ENCODE data around the gene GALNT18.

Gene GALNT18

DNA sequence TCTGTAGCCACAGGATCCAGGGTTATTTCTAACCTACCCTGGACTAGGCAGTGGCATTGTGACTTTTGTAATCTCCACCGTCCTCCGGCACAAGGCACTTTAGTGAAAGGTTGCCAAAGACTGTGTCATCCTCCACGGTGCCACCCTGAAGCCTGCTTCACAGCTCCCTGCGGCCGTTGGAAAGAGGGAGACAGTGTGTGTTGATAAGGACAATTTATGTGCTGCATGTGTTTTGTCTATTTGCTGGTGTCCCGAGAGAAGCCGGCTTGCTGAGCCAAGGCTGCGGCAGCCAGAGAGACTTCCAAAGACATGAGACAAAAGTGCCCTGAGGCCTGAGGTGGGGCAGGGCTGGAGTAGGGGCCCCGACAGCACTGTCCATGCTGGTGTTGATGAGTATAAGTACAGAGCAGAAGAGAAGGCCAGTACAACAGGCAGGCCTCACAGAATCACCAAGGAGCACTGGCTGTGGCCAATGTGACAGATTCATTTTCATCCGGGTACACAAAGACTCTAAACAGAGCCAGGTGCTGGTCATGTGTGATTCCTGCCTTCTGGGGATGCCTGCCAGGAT is 40.9 kb downstream of the GALNT18 start:
- Histone ChIP-seq H3K4me1 (ENCODE audit: insufficient read depth, low read length) (no peaks in the 10 kb centered on the region), H3K36me3 (ENCODE audit: insufficient read depth, low read length) (no peaks in the 10 kb centered on the region), H2AFZ (ENCODE audit: low read depth, low read length) (no peak overlapping the region), H3K4me3 (ENCODE audit: low read length) (no peak overlapping the region), H3K9me3 (ENCODE audit: low read length) (no peaks in the 10 kb centered on the region), H3K27me3 (ENCODE audit: insufficient read depth, low read length) (no peaks in the 10 kb centered on the region)

DNA sequence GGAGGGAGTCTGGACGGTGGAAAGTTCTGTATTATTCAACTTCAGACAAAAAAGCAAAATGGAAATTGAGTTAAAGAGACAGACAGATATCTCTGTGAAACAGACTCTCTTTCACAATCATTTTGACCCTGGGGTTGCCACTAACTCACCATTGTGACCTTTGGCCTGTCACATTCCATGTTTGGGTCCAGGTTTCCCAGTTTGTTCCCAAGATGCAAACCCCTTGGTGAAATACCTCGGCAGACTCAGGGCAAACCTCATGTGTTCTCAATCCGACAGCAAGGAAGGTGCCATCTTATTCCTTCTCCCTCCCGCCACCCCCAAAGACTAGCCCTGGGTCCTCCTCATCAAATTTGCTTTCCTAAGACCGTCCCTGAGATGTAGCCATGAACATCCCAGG is 41.8 kb downstream of the GALNT18 start:
- no peak overlapping the region for H3K4me3 ChIP-seq (ENCODE audit: low read length)
- H3K36me3 ChIP-seq (ENCODE audit: insufficient read depth, low read length) = no peaks in the 10 kb centered on the region
- no peak overlapping the region for H2AFZ ChIP-seq (ENCODE audit: low read depth, low read length)
- no peaks in the 10 kb centered on the region for H3K4me1 ChIP-seq (ENCODE audit: insufficient read depth, low read length)
- H3K9me3 ChIP-seq (ENCODE audit: low read length) = no peaks in the 10 kb centered on the region
- H3K27me3 ChIP-seq (ENCODE audit: insufficient read depth, low read length) = no peaks in the 10 kb centered on the region

GRCh38 chr11:11579012-11579988 is 42.5 kb downstream of the GALNT18 start:
- Histone ChIP-seq H2AFZ (ENCODE audit: low read depth, low read length) (no peak overlapping the region), H3K9me3 (ENCODE audit: low read length) (no peaks in the 10 kb centered on the region), H3K4me3 (ENCODE audit: low read length) (no peak overlapping the region), H3K4me1 (ENCODE audit: insufficient read depth, low read length) (no peaks in the 10 kb centered on the region), H3K27me3 (ENCODE audit: insufficient read depth, low read length) (no peaks in the 10 kb centered on the region), H3K36me3 (ENCODE audit: insufficient read depth, low read length) (no peaks in the 10 kb centered on the region)

GRCh38 chr11:11577932-11578911 is 43.6 kb downstream of the GALNT18 start:
- no peaks in the 10 kb centered on the region for H3K27me3 ChIP-seq (ENCODE audit: insufficient read depth, low read length)
- H3K4me3 ChIP-seq (ENCODE audit: low read length) = no peak overlapping the region
- H3K9me3 ChIP-seq (ENCODE audit: low read length) = no peaks in the 10 kb centered on the region
- H2AFZ ChIP-seq (ENCODE audit: low read depth, low read length) = no peak overlapping the region
- no peaks in the 10 kb centered on the region for H3K36me3 ChIP-seq (ENCODE audit: insufficient read depth, low read length)
- no peaks in the 10 kb centered on the region for H3K4me1 ChIP-seq (ENCODE audit: insufficient read depth, low read length)

DNA sequence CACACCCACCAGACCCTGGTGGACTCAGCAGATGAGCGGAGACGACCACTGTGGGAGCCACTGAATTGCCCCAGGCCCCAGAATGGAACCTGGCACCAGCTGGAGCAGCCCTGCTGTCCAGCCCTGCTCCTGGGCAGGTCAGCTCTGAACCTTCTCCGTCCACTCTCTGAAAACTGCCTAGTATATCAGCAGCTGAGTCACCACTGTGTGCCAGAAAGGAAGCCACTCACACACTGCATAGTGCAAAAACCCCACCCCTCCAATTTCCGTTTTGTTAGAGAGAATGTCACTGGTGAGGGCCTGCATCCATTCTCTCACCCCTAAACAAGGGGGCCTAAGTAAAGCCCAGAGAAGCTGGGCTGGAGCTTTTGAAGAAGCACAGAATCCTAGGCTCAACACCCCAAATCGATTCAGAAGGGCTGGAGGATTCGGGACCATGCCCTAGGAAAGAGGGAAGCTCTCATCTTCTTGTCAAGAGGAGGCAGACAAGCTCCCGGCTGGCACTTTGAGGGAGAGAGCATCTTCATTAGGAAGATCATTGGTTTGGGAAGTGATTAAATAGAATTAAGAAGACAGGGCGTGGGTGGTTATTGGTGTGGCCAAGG is 44.5 kb downstream of the GALNT18 start:
- H3K4me3 ChIP-seq (ENCODE audit: low read length) = no peak overlapping the region
- H3K4me1 ChIP-seq (ENCODE audit: insufficient read depth, low read length) = no peaks in the 10 kb centered on the region
- no peak overlapping the region for H2AFZ ChIP-seq (ENCODE audit: low read depth, low read length)
- H3K36me3 ChIP-seq (ENCODE audit: insufficient read depth, low read length) = no peaks in the 10 kb centered on the region
- no peaks in the 10 kb centered on the region for H3K27me3 ChIP-seq (ENCODE audit: insufficient read depth, low read length)
- no peaks in the 10 kb centered on the region for H3K9me3 ChIP-seq (ENCODE audit: low read length)

DNA sequence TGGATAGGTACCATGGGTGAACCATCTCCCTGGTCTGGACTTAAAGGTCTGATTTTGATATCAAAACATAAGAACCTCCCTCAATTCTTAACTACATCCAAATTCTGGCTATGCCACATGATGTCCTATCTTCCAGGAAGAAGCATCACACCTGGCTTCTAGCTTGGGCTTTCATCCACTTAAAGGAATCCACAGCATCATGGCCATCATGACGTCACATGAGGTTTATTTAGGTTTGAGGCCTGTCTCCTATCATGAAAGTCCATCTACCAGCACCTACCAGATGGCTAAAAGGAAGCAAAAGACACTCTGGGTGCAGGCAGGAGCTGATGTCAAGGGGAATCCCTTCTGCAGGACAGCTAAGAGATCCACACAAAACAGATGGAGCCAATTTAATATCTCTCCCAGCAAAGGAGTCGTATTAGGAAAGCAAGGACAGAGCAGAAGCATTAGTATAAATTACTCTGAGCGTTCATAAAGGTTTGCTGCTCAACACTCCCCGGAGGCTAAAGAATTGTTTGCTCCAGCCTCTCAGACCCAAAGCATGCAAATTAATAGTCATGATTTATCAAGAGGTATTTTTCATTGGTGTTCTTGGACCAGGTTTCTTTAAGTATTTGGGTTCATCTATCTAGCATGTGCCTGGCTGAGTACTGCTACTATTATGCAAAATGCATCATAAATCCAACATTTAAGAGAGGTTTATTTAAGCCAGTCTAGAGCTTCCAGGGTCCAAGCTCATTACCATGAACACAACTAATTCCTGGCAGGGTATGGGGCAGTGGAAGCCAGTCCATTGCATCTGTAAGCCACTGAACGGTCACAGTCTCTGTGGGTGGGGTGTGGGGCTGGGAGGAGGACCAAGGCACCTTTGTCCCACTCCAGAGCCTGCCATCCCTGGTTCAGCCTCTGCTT is 47.2 kb downstream of the GALNT18 start:
- Histone ChIP-seq H3K4me1 (ENCODE audit: insufficient read depth, low read length) (no peaks in the 10 kb centered on the region), H3K36me3 (ENCODE audit: insufficient read depth, low read length) (no peaks in the 10 kb centered on the region), H3K27me3 (ENCODE audit: insufficient read depth, low read length) (no peaks in the 10 kb centered on the region), H3K9me3 (ENCODE audit: low read length) (no peaks in the 10 kb centered on the region), H2AFZ (ENCODE audit: low read depth, low read length) (no peak overlapping the region), H3K4me3 (ENCODE audit: low read length) (no peak overlapping the region)

- H2AFZ ChIP-seq (ENCODE audit: low read depth, low read length) = no peak overlapping the region
- no peaks in the 10 kb centered on the region for H3K4me1 ChIP-seq (ENCODE audit: insufficient read depth, low read length)
- H3K27me3 ChIP-seq (ENCODE audit: insufficient read depth, low read length) = no peaks in the 10 kb centered on the region
- no peak overlapping the region for H3K4me3 ChIP-seq (ENCODE audit: low read length)
- H3K36me3 ChIP-seq (ENCODE audit: insufficient read depth, low read length) = no peaks in the 10 kb centered on the region
- no peaks in the 10 kb centered on the region for H3K9me3 ChIP-seq (ENCODE audit: low read length)
These were observed 49.4 kb downstream of the GALNT18 start for GRCh38 chr11:11572386-11572785.

DNA sequence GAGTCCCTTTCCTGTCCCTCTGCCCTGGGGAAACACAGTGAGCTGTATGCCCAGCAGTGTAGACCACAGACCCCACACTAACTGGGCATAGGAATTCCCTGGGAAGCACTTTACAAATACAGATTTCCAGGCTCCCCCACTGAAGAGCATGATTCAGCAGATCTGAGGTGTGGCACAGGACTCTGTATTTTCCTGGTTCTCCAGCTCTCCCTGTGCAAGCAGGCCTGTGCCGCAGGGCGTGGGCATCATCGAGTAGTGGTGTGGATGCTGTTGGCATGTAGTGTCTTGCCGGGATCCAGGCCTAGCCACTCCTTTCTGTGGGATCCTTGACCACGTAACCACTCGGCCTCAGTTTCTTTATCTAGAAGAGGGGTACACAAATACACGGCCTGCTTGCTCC is 49.9 kb downstream of the GALNT18 start:
- H3K36me3 ChIP-seq (ENCODE audit: insufficient read depth, low read length) = no peaks in the 10 kb centered on the region
- no peaks in the 10 kb centered on the region for H3K9me3 ChIP-seq (ENCODE audit: low read length)
- H3K27me3 ChIP-seq (ENCODE audit: insufficient read depth, low read length) = no peaks in the 10 kb centered on the region

DNA sequence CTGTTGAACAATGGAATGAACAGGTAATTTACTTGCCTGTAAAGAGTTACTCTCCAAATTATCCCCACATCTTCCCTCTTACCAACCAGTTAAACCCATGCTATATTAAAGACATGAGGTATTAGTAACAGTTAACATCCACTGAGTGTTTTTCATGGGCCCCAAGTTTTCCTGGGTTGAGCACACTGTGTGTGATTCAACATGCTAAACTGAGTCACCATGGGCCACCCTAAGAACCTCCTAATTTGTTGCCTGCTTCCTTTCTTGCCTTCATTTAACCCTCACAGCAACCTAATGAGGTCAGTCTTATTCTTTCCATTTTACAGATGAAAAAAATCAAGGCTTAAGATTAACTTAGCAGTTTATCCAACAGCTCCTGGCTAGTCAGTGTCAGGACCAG is 51.0 kb downstream of the GALNT18 start:
- no peaks in the 10 kb centered on the region for H3K36me3 ChIP-seq (ENCODE audit: insufficient read depth, low read length)
- H3K4me1 ChIP-seq (ENCODE audit: insufficient read depth, low read length) = no peaks in the 10 kb centered on the region
- no peak overlapping the region for H3K4me3 ChIP-seq (ENCODE audit: low read length)
- no peak overlapping the region for H2AFZ ChIP-seq (ENCODE audit: low read depth, low read length)
- H3K9me3 ChIP-seq (ENCODE audit: low read length) = no peaks in the 10 kb centered on the region
- no peaks in the 10 kb centered on the region for H3K27me3 ChIP-seq (ENCODE audit: insufficient read depth, low read length)

More for the DNA sequence above, 49.9 kb downstream of the GALNT18 start:
- Histone ChIP-seq H3K4me3 (ENCODE audit: low read length) (no peak overlapping the region), H2AFZ (ENCODE audit: low read depth, low read length) (no peak overlapping the region), H3K4me1 (ENCODE audit: insufficient read depth, low read length) (no peaks in the 10 kb centered on the region)

DNA sequence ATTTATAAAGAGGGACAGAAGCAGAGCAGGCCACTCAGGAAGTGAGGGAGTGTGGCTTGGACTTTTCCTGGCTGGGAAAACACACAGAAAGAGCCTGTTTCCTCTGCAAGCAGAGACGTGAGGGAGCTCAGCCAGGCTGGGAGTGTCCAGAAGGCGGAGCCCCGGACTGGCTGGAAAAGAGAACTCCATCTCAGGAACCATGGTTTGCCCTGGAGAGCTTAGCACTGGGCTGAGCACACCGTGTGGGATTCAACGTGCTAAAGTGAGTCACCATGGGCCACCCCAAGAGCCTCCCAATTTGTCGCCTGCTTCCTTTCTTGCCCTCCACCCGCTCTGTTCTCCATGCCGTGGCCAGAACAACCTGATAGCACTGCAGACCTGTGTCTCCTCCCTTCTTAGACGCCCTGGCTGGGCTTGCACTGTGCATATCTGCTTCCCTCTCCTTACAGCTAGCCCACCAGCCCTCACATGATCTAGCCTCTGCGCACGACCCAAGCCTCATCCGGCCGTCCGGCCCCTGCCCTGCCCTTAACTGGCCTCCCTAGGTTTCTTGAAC is 51.8 kb downstream of the GALNT18 start:
- Histone ChIP-seq H3K36me3 (ENCODE audit: insufficient read depth, low read length) (no peaks in the 10 kb centered on the region), H3K9me3 (ENCODE audit: low read length) (no peaks in the 10 kb centered on the region), H3K4me1 (ENCODE audit: insufficient read depth, low read length) (no peaks in the 10 kb centered on the region), H2AFZ (ENCODE audit: low read depth, low read length) (no peak overlapping the region), H3K27me3 (ENCODE audit: insufficient read depth, low read length) (no peaks in the 10 kb centered on the region), H3K4me3 (ENCODE audit: low read length) (no peak overlapping the region)

- H3K9me3 ChIP-seq (ENCODE audit: low read length) = no peaks in the 10 kb centered on the region
- no peaks in the 10 kb centered on the region for H3K36me3 ChIP-seq (ENCODE audit: insufficient read depth, low read length)
- H3K27me3 ChIP-seq (ENCODE audit: insufficient read depth, low read length) = no peaks in the 10 kb centered on the region
- H3K4me1 ChIP-seq (ENCODE audit: insufficient read depth, low read length) = no peaks in the 10 kb centered on the region
- H3K4me3 ChIP-seq (ENCODE audit: low read length) = no peak overlapping the region
- no peak overlapping the region for H2AFZ ChIP-seq (ENCODE audit: low read depth, low read length)
These were observed 53.1 kb downstream of the GALNT18 start for GRCh38 chr11:11568651-11569229.

All from neuron (in vitro differentiated cells).